Nephron progenitor cell (in vitro differentiated cells): ENCODE measurements around the gene PGAP2.
"Not testable (repeated sequence)": the region's sequence is repeated elsewhere in the genome, so short reads cannot be mapped to it uniquely, and the experiment has no call there.

Experiments
- DNase-seq: peaks from one replicate; pipeline ENCODE4 v3.0.0; 2021
- H3K27ac Mint-ChIP-seq: 2 replicates; pipeline ENCODE4 v1.8.0; 2021; ENCODE audit warnings: mild to moderate bottlenecking, moderate library complexity, mixed read lengths
- H3K27me3 Mint-ChIP-seq: 2 replicates; pipeline ENCODE4 v1.8.0; 2021; ENCODE audit warnings: mild to moderate bottlenecking, low read depth, mixed read lengths; ENCODE audit not compliant: poor library complexity
- H3K36me3 Mint-ChIP-seq: 2 replicates; pipeline ENCODE4 v1.8.0; 2021; ENCODE audit warnings: low read depth, mixed read lengths
- H3K4me1 Mint-ChIP-seq: 2 replicates; pipeline ENCODE4 v1.8.0; 2021; ENCODE audit warnings: mixed read lengths
- H3K4me3 Mint-ChIP-seq: 2 replicates; pipeline ENCODE4 v1.8.0; 2021; ENCODE audit warnings: mild to moderate bottlenecking, moderate library complexity, mixed read lengths
- H3K9me3 Mint-ChIP-seq: 2 replicates; pipeline ENCODE4 v1.8.0; 2021; ENCODE audit warnings: mild to moderate bottlenecking, moderate library complexity, mixed read lengths
- CTCF ChIP-seq: fragments of 200-600 bp; sonication (generic); IDR thresholded peaks from 2 replicates; pipeline ENCODE4 v1.5.0; 2021; ENCODE audit warnings: antibody characterized with exemption

Gene PGAP2

GRCh38 chr11:3807909-3808860 lies at the start of gene PGAP2:
Gene PGAP2, plus strand, starts transcription at chr11:3808560. Its CDS starts 2,700 bp downstream, at chr11:3811260.
- Mint-ChIP-seq H3K4me3 (peak within 1 kb of the TSS; percentile 98), H3K9me3 (no peaks in the 10 kb centered on the region), H3K27me3 (no peaks in the 10 kb centered on the region), H3K27ac (peak within 1 kb of the TSS; percentile 88), H3K36me3 (peaks cover 4% of the 10 kb centered on the region), H3K4me1 (peaks cover 43% of the 10 kb centered on the region)
- peak; percentile 55 for TF ChIP-seq CTCF
- peak; percentile 90 for DNase-seq

- H3K27ac Mint-ChIP-seq, result no peak overlapping the region
- peaks cover 87% of the 10 kb centered on the region for H3K36me3 Mint-ChIP-seq
- TF ChIP-seq CTCF, result no peak
- no peaks in the 10 kb centered on the region for H3K9me3 Mint-ChIP-seq
- no peaks in the 10 kb centered on the region for H3K27me3 Mint-ChIP-seq
- H3K4me3 Mint-ChIP-seq, result no peak overlapping the region
- no peak for DNase-seq
- no peaks in the 10 kb centered on the region for H3K4me1 Mint-ChIP-seq
Measured at GRCh38 chr11:3764266-3764665, 44.1 kb upstream of the PGAP2 start.

- not testable (repeated sequence) for H3K9me3 Mint-ChIP-seq, H3K4me1 Mint-ChIP-seq, H3K4me3 Mint-ChIP-seq, DNase-seq, H3K27me3 Mint-ChIP-seq
- Mint-ChIP-seq H3K27ac (peak overlapping the region; percentile 68), H3K36me3 (peaks cover 91% of the 10 kb centered on the region)
Measured at GRCh38 chr11:3766836-3767235, 41.5 kb upstream of the PGAP2 start.

- Mint-ChIP-seq H3K36me3 (peaks cover 93% of the 10 kb centered on the region), H3K27me3 (no peaks in the 10 kb centered on the region), H3K4me3 (no peak overlapping the region), H3K9me3 (no peaks in the 10 kb centered on the region), H3K27ac (no peak overlapping the region), H3K4me1 (no peaks in the 10 kb centered on the region)
- no peak for TF ChIP-seq CTCF
- DNase-seq, result no peak
Measured at GRCh38 chr11:3767536-3767935, 40.8 kb upstream of the PGAP2 start.

GRCh38 chr11:3773180-3773579 lies 35.2 kb upstream of the PGAP2 start:
- DNase-seq, result no peak
- Mint-ChIP-seq H3K27me3 (no peaks in the 10 kb centered on the region), H3K9me3 (no peaks in the 10 kb centered on the region), H3K36me3 (peaks cover 80% of the 10 kb centered on the region), H3K27ac (no peak overlapping the region), H3K4me3 (no peak overlapping the region), H3K4me1 (no peaks in the 10 kb centered on the region)
- no peak for TF ChIP-seq CTCF

GRCh38 chr11:3775736-3776406 lies 32.5 kb upstream of the PGAP2 start:
- Mint-ChIP-seq H3K4me3 (no peak overlapping the region), H3K27ac (no peak overlapping the region), H3K36me3 (peaks cover 80% of the 10 kb centered on the region), H3K9me3 (no peaks in the 10 kb centered on the region), H3K4me1 (no peaks in the 10 kb centered on the region), H3K27me3 (no peaks in the 10 kb centered on the region)
- no peak for TF ChIP-seq CTCF
- DNase-seq, result no peak
